Loucy (cell line): ENCODE data around the gene OR2A2.

Experiments
- EZH2phosphoT487 ChIP-seq: fragments of 200-600 bp; IDR thresholded peaks from 2 replicates; pipeline ENCODE4 v1.6.1; 2018; ENCODE audit warnings: antibody characterized with exemption, mild to moderate bottlenecking, moderate library complexity, borderline replicate concordance
- TF ChIP-seq, protein P1 (sequence below): fragments of 200-600 bp; sonication (generic); conservative IDR thresholded peaks from 2 replicates; pipeline ENCODE4 v1.5.1; 2014; ENCODE audit warnings: mild to moderate bottlenecking, antibody characterized with exemption, low read length

DNA sequence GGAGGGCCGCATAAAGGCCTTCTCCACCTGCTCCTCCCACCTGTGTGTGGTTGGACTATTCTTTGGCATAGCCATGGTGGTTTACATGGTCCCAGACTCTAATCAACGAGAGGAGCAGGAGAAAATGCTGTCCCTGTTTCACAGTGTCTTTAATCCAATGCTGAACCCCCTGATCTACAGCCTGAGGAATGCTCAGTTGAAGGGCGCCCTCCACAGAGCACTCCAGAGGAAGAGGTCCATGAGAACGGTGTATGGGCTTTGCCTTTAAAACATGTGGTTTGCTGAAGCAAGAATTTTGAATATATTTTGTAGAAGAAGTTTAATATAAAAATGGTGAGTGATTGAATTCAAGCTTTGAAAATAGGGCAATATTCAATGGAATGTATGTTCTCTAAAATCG lies 889 bp downstream of the OR2A2 start:
- TF ChIP-seq, protein P1, sequence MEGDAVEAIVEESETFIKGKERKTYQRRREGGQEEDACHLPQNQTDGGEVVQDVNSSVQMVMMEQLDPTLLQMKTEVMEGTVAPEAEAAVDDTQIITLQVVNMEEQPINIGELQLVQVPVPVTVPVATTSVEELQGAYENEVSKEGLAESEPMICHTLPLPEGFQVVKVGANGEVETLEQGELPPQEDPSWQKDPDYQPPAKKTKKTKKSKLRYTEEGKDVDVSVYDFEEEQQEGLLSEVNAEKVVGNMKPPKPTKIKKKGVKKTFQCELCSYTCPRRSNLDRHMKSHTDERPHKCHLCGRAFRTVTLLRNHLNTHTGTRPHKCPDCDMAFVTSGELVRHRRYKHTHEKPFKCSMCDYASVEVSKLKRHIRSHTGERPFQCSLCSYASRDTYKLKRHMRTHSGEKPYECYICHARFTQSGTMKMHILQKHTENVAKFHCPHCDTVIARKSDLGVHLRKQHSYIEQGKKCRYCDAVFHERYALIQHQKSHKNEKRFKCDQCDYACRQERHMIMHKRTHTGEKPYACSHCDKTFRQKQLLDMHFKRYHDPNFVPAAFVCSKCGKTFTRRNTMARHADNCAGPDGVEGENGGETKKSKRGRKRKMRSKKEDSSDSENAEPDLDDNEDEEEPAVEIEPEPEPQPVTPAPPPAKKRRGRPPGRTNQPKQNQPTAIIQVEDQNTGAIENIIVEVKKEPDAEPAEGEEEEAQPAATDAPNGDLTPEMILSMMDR, result no peak
- TF ChIP-seq EZH2phosphoT487, result no peak
